Measurements from ENCODE around the gene MARCHF3.

MARCHF3 gene

GRCh38 chr5:126998895-126999570, 31.3 kb downstream of the MARCHF3 start (continued):
- TF ChIP-seq POU6F1 (CRISPR knock-in tag; IDR thresholded peaks at IDR 0.05; ENCODE audit: borderline replicate concordance, low read depth) = no peak
- TF ChIP-seq PPARA (CRISPR knock-in tag; IDR thresholded peaks at IDR 0.05; ENCODE audit: borderline replicate concordance) = no peak
- TF ChIP-seq CSDC2 (CRISPR knock-in tag; IDR thresholded peaks at IDR 0.05) = no peak

- no peak for ATAC-seq
- no peak for TF ChIP-seq ZFP3 (CRISPR knock-in tag; IDR thresholded peaks at IDR 0.05)
- TF ChIP-seq ZC3H10 (CRISPR knock-in tag; IDR thresholded peaks at IDR 0.05) = no peak
- TF ChIP-seq POU6F1 (CRISPR knock-in tag; IDR thresholded peaks at IDR 0.05; ENCODE audit: borderline replicate concordance, low read depth) = no peak
- TF ChIP-seq ARNTL (CRISPR knock-in tag; IDR thresholded peaks at IDR 0.05; ENCODE audit: borderline replicate concordance, low read depth) = no peak
- TF ChIP-seq TOX (CRISPR knock-in tag; IDR thresholded peaks at IDR 0.05; ENCODE audit: borderline replicate concordance) = no peak
- no peak for TF ChIP-seq RARB (CRISPR knock-in tag; IDR thresholded peaks at IDR 0.05)
- TF ChIP-seq ZNF70 (CRISPR knock-in tag; IDR thresholded peaks at IDR 0.05) = no peak
- no peak for TF ChIP-seq SNAI2 (CRISPR knock-in tag; IDR thresholded peaks at IDR 0.05)
- no peak for TF ChIP-seq OSR1 (CRISPR knock-in tag; IDR thresholded peaks at IDR 0.05)
- TF ChIP-seq ZNF8 (CRISPR knock-in tag; IDR thresholded peaks at IDR 0.05) = no peak
- TF ChIP-seq GLIS3 (CRISPR knock-in tag; IDR thresholded peaks at IDR 0.05) = no peak
- TF ChIP-seq TSHZ2 (CRISPR knock-in tag; IDR thresholded peaks at IDR 0.05) = no peak
- TF ChIP-seq TCF4 (CRISPR knock-in tag; IDR thresholded peaks at IDR 0.05; ENCODE audit: borderline replicate concordance) = no peak
- no peak for TF ChIP-seq PPARA (CRISPR knock-in tag; IDR thresholded peaks at IDR 0.05; ENCODE audit: borderline replicate concordance)
- no peak for TF ChIP-seq PATZ1 (CRISPR knock-in tag; IDR thresholded peaks at IDR 0.05; ENCODE audit: borderline replicate concordance)
- no peak for TF ChIP-seq CREB5 (CRISPR knock-in tag; IDR thresholded peaks at IDR 0.05; ENCODE audit: low read depth)
- no peak for TF ChIP-seq ZNF565 (CRISPR knock-in tag; conservative IDR thresholded peaks at IDR 0.05; ENCODE audit: low read depth)
- no peak for TF ChIP-seq CSDC2 (CRISPR knock-in tag; IDR thresholded peaks at IDR 0.05)
- no peak for TF ChIP-seq ESRRG (CRISPR knock-in tag; IDR thresholded peaks at IDR 0.05)
- no peak for TF ChIP-seq ISL1 (CRISPR knock-in tag; IDR thresholded peaks at IDR 0.05)
These were observed 32.1 kb downstream of the MARCHF3 start for GRCh38 chr5:126998201-126998631.

- TF ChIP-seq GLIS3 (CRISPR knock-in tag; IDR thresholded peaks at IDR 0.05) = no peak
- no peak for TF ChIP-seq ARNTL (CRISPR knock-in tag; IDR thresholded peaks at IDR 0.05; ENCODE audit: borderline replicate concordance, low read depth)
- no peak for TF ChIP-seq BACH2 (CRISPR knock-in tag; IDR thresholded peaks at IDR 0.05; ENCODE audit: borderline replicate concordance)
- TF ChIP-seq ISL1 (CRISPR knock-in tag; IDR thresholded peaks at IDR 0.05) = no peak
- no peak for TF ChIP-seq TCF4 (CRISPR knock-in tag; IDR thresholded peaks at IDR 0.05; ENCODE audit: borderline replicate concordance)
- no peak for TF ChIP-seq ZNF70 (CRISPR knock-in tag; IDR thresholded peaks at IDR 0.05)
- TF ChIP-seq SNAI2 (CRISPR knock-in tag; IDR thresholded peaks at IDR 0.05) = no peak
- TF ChIP-seq OSR1 (CRISPR knock-in tag; IDR thresholded peaks at IDR 0.05) = no peak
- no peak for TF ChIP-seq RARB (CRISPR knock-in tag; IDR thresholded peaks at IDR 0.05)
- no peak for TF ChIP-seq CREB5 (CRISPR knock-in tag; IDR thresholded peaks at IDR 0.05; ENCODE audit: low read depth)
- no peak for TF ChIP-seq ZFP3 (CRISPR knock-in tag; IDR thresholded peaks at IDR 0.05)
- TF ChIP-seq ZC3H10 (CRISPR knock-in tag; IDR thresholded peaks at IDR 0.05) = no peak
- no peak for TF ChIP-seq ZFP30 (CRISPR knock-in tag; IDR thresholded peaks at IDR 0.05)
- ATAC-seq = peak; percentile 81
These were observed 34.7 kb downstream of the MARCHF3 start for GRCh38 chr5:126995689-126996088.
